GM18505 (cell line): ENCODE data around the gene SRRD.
"Not testable (repeated sequence)": the region's sequence is repeated elsewhere in the genome, so short reads cannot be mapped to it uniquely, and the experiment has no call there.

Experiments
- ATAC-seq: cut with Tn5 transposase; IDR thresholded peaks from one replicate; pipeline ENCODE4 v1.9.1; 2021; ENCODE audit not compliant: unreplicated experiment
- POLR2A ChIP-seq: IDR thresholded peaks from 4 replicates; pipeline ENCODE4 v1.6.1; 2011; ENCODE audit warnings: borderline replicate concordance; ENCODE audit not compliant: insufficient read depth, insufficient read length; ENCODE audit errors: extremely low read depth

SRRD gene

GRCh38 chr22:26508148-26508547 is 24.5 kb downstream of the SRRD start:
- no peak for ATAC-seq
- TF ChIP-seq POLR2A: no peak

- peak; percentile 88 for TF ChIP-seq POLR2A
- peak; percentile 84 for ATAC-seq
Measured at GRCh38 chr22:26512149-26512793, 28.6 kb downstream of the SRRD start, which contains the start of gene TFIP11. TSS of gene TFIP11 (minus strand) at chr22:26512473. CDS start at chr22:26510272, 2,201 bp downstream.

- no peak for TF ChIP-seq POLR2A
- no peak for ATAC-seq
Measured at GRCh38 chr22:26513838-26514237, 30.2 kb downstream of the SRRD start.

- ATAC-seq: no peak
- no peak for TF ChIP-seq POLR2A
Measured at GRCh38 chr22:26514419-26515161, 30.9 kb downstream of the SRRD start.

GRCh38 chr22:26515931-26516330 is 32.3 kb downstream of the SRRD start:
- no peak for ATAC-seq
- TF ChIP-seq POLR2A: no peak

GRCh38 chr22:26516503-26516902 is 32.8 kb downstream of the SRRD start:
- no peak for ATAC-seq

GRCh38 chr22:26517429-26517828 is 33.8 kb downstream of the SRRD start:
- no peak for ATAC-seq
- no peak for TF ChIP-seq POLR2A

More at GRCh38 chr22:26516503-26516902, 32.8 kb downstream of the SRRD start:
- no peak for TF ChIP-seq POLR2A

GRCh38 chr22:26522012-26522411 is 38.3 kb downstream of the SRRD start:
- ATAC-seq: no peak
- TF ChIP-seq POLR2A: no peak

GRCh38 chr22:26522592-26522991 is 38.9 kb downstream of the SRRD start:
- no peak for ATAC-seq
- no peak for TF ChIP-seq POLR2A

GRCh38 chr22:26524870-26525269 is 41.2 kb downstream of the SRRD start:
- no peak for TF ChIP-seq POLR2A
- no peak for ATAC-seq

GRCh38 chr22:26525946-26526564 is 42.4 kb downstream of the SRRD start:
- TF ChIP-seq POLR2A: no peak
- ATAC-seq: no peak

- no peak for ATAC-seq
- no peak for TF ChIP-seq POLR2A
Measured at GRCh38 chr22:26527167-26527566, 43.5 kb downstream of the SRRD start.

GRCh38 chr22:26527574-26528465 is 44.1 kb downstream of the SRRD start:
- TF ChIP-seq POLR2A: no peak
- ATAC-seq: no peak

GRCh38 chr22:26528518-26528917 is 44.8 kb downstream of the SRRD start:
- not testable (repeated sequence) for ATAC-seq
